K562 (cell line): ENCODE data around the gene SHISAL1. TPM values are rescaled to one million over a fixed set of nuclear protein-coding genes. Genes with fewer than 3 reads are reported as not detected.

ENCODE experiments used
- AFF4 ChIP-seq: sonication (generic); formaldehyde crosslinking; IDR thresholded peaks from 2 replicates; pipeline ENCODE4 v1.8.0; 2023; ENCODE audit warnings: mild to moderate bottlenecking, missing genetic modification reagents
- CXXC5 ChIP-seq: fragments of 250-450 bp; sonication (Bioruptor Pico); IDR thresholded peaks from 2 replicates; pipeline ENCODE4 v1.8.0; 2022; ENCODE audit warnings: inconsistent platforms, mild to moderate bottlenecking, moderate library complexity
- SMARCE1 ChIP-seq: fragments of 450-650 bp; IDR thresholded peaks from 2 replicates; pipeline ENCODE4 v1.7.1; 2016; ENCODE audit warnings: mild to moderate bottlenecking
- polyA plus RNA-seq, 8 experiments: library from polyadenylated mRNA; depleted of rRNA in 4 of 8; stranded (reverse) in 5 of 8; unstranded in 3 of 8; fragments of >200 nt; fragmentation: Nextera tagmentation in 2 of 8; fragmentation: Illumina TruSeq in 1 of 8; extraction: Ambion mirVana in 2 of 8; extraction: Trizol in 1 of 8; gene quantifications; 2 replicates each; pipeline versions ENCODE4 v1.2.1 to v1.2.3, GENCODE V29; 2011 to 2014; ENCODE audit warnings: inconsistent platforms in 1 of 8, missing spikeins in 1 of 8
- total RNA-seq, 7 experiments: library from RNA; depleted of rRNA in 6 of 7; stranded (reverse); fragments of >200 nt in 6 of 7; fragmentation: Illumina TruSeq in 2 of 7; extraction: Trizol in 2 of 7; gene quantifications; 2 replicates each; pipeline versions ENCODE4 v1.2.1 to v1.2.3, GENCODE V29; 2011 to 2021; ENCODE audit warnings: low replicate concordance in 1 of 7

The SHISAL1 gene
- total and polyA plus RNA-seq, 9 of the 15 experiments (the other 6 are each of a cell fraction or from before 2014, with no cell fraction given), result not detected

GRCh38 chr22:44259366-44260215 is 53.2 kb downstream of the SHISAL1 start (continued):
- TF ChIP-seq SMARCE1 (no peak), CXXC5 (no peak), AFF4 (CRISPR knock-in tag) (no peak)
